BLaER1 treated with 17β-estradiol and CSF1 and Interleukin-3, amounts not matched to agents 10 nM and 100 nM (cell line): ENCODE results near the gene PRKCB.
A peak's percentile ranks its signal among the peaks of the same experiment; 100 is the strongest.

ENCODE experiments used
- H3K27ac ChIP-seq, 11 experiments: shearing (Covaris generic); formaldehyde crosslinking; 2 replicates each; pipeline ENCODE4 v1.8.1; 2022
- H3K27me3 ChIP-seq, 11 experiments: shearing (Covaris generic); formaldehyde crosslinking; 2 replicates each; pipeline ENCODE4 v1.8.1; 2022
- H3K36me3 ChIP-seq, 11 experiments: shearing (Covaris generic); formaldehyde crosslinking; 2 replicates each; pipeline ENCODE4 v1.8.1; 2022
- H3K4me1 ChIP-seq, 10 experiments: shearing (Covaris generic); formaldehyde crosslinking; 2 replicates each; pipeline ENCODE4 v1.8.1; 2022
- H3K4me2 ChIP-seq, 11 experiments: shearing (Covaris generic); formaldehyde crosslinking; 2 replicates each; pipeline ENCODE4 v1.8.1; 2022
- H3K4me3 ChIP-seq, 10 experiments: shearing (Covaris generic); formaldehyde crosslinking; 2 replicates each; pipeline ENCODE4 v1.8.1; 2022
- H3K9ac ChIP-seq, 11 experiments: shearing (Covaris generic); formaldehyde crosslinking; 2 replicates each; pipeline ENCODE4 v1.8.1; 2022
- H3K9me3 ChIP-seq, 11 experiments: shearing (Covaris generic); formaldehyde crosslinking; replicated peaks in 1 of 11; 2 replicates each; pipeline ENCODE4 v1.8.1; 2022
- H4K20me1 ChIP-seq, 11 experiments: shearing (Covaris generic); formaldehyde crosslinking; 2 replicates each; pipeline ENCODE4 v1.8.1; 2022
- Cebpa-rat ChIP-seq, 11 experiments: shearing (Covaris generic); IDR thresholded peaks; 2 replicates each; pipeline ENCODE4 v1.8.1; 2022

The PRKCB gene

DNA sequence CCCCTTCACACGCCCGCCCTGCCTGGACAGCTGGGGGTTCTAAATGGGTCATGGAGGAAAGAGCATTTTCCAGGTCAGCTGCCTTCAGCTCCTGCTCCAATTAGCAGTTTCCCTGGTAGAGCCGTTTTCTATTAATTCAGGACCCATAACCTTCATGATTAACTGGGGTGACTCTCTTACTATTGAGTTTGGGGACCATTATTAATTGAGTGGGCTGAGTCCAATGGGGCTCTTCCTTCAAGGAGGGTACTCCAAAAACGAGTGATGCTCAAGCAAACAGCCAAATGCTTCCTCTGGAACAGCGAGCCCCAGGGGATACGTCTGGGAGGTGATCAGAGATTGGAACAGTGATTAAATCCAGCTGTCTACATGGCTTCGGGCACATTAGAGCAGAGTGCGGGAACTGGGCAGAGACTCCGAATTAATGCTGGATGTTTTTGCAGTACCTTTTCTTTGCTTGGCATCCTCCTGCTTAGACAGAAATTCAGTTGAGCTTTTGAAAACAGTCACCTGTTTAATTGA is 352.3 kb downstream of the PRKCB start:
- Histone ChIP-seq H4K20me1 (peaks cover 0 to 7% (median 0%) of the 10 kb centered on the region in 11 experiments; a peak in 2 of 22 replicates), H3K9me3 (no peaks in the 10 kb centered on the region), H3K9ac (no peak overlapping the region), H3K27me3 (no peaks in the 10 kb centered on the region), H3K4me2 (no peak overlapping the region), H3K36me3 (peaks cover 0 to 97% (median 12%) of the 10 kb centered on the region in 11 experiments; a peak in 13 of 22 replicates), H3K4me1 (no peaks in the 10 kb centered on the region), H3K4me3 (no peak overlapping the region), H3K27ac (no peak overlapping the region)
- TF ChIP-seq Cebpa-rat (IDR thresholded peaks at IDR 0.05) = no peak

DNA sequence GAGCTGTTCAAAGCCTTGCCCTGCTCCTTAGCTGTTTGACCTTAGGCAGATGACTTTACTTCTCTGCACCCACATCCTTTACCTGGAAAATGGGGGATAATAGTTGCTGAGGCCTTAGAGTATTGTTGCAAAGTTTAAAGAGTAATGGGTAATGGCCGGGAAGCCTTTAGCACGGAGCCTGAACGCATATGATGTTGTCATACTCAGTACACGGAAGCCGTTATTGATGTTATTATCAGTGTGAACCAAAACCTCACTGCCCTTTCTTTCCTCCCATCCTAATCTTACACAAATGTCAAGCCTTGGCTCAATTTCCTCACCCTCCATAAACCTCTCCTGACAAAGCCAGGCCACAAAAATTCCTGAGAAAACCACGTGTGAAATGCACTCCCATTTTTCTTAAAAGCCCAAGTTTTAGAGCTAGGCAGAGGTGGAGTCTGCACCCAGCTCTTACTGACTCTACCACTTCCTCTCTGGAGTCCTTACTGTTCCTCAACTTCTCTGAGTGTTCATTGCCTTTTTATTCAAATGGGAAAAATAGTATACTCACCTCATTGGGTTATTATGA is 353.1 kb downstream of the PRKCB start:
- Histone ChIP-seq H3K9me3 (no peaks in the 10 kb centered on the region), H3K36me3 (peaks cover 0 to 96% (median 12%) of the 10 kb centered on the region in 11 experiments; a peak in 13 of 22 replicates), H3K4me1 (no peaks in the 10 kb centered on the region), H3K27me3 (no peaks in the 10 kb centered on the region), H3K4me3 (no peak overlapping the region), H3K9ac (no peak overlapping the region), H4K20me1 (peaks cover 0 to 7% (median 0%) of the 10 kb centered on the region in 11 experiments; a peak in 2 of 22 replicates), H3K27ac (no peak overlapping the region), H3K4me2 (no peak overlapping the region)
- TF ChIP-seq Cebpa-rat (IDR thresholded peaks at IDR 0.05) = no peak

DNA sequence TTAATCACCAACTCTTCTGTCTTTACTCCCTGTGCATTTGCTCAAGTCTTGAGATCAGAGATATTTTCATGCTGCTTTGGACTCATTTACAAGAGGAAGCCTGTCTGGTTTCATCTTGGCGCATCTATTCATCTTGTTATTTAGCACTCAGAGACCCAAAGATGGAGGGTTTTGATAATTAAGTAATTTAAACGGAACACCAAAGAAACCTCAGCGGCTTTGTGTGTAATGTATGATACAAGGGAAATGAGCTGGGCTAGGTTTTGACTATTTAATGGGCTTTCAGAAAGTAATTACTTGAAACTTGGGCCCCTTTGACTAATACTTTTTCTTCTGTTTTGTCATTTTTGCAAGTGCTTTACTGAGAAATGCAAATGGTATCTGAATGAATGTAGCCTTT is 354.2 kb downstream of the PRKCB start:
- Histone ChIP-seq H3K9me3 (no peaks in the 10 kb centered on the region), H3K4me1 (no peaks in the 10 kb centered on the region), H3K4me2 (no peak overlapping the region), H3K36me3 (peaks cover 0 to 98% (median 12%) of the 10 kb centered on the region in 11 experiments; a peak in 13 of 22 replicates), H3K27ac (no peak overlapping the region), H3K4me3 (no peak overlapping the region), H3K27me3 (no peaks in the 10 kb centered on the region), H3K9ac (no peak overlapping the region), H4K20me1 (peaks cover 0 to 7% (median 0%) of the 10 kb centered on the region in 11 experiments; a peak in 2 of 22 replicates)
- no peak for TF ChIP-seq Cebpa-rat (IDR thresholded peaks at IDR 0.05)

DNA sequence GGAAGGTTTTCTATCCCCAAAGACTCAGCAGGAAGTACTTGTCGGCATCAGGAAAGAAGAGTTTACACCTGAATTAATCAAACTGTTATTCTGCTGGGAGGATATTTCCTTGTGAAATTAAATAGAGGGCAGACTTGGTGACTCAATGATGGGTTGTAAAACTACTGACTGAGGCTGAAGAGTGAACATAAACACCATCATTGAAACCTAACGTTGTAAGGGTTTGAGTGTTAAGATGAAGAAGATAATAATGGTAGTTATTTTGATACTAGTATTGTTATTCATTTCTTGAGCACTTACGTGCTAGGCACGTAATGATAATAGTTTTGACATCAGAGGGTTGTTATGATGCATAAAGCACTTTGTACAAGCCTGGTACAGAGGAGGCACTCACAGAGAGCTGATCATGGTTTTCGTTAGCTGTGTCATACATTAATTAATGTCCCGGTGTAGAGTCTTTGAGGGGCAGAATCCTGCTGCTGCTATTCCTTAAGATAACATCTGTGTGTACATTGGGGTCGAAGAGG is 356.2 kb downstream of the PRKCB start:
- no peaks in the 10 kb centered on the region for H3K4me1 ChIP-seq
- H3K4me3 ChIP-seq = no peak overlapping the region
- H3K9me3 ChIP-seq = no peaks in the 10 kb centered on the region
- H3K27me3 ChIP-seq = no peaks in the 10 kb centered on the region
- no peak overlapping the region for H3K9ac ChIP-seq
- H4K20me1 ChIP-seq = peaks cover 0 to 18% (median 0%) of the 10 kb centered on the region in 11 experiments; a peak in 5 of 22 replicates
- no peak overlapping the region for H3K27ac ChIP-seq
- TF ChIP-seq Cebpa-rat (IDR thresholded peaks at IDR 0.05) = no peak
- peaks cover 0 to 98% (median 12%) of the 10 kb centered on the region in 11 experiments; a peak in 13 of 22 replicates for H3K36me3 ChIP-seq
- no peak overlapping the region for H3K4me2 ChIP-seq

DNA sequence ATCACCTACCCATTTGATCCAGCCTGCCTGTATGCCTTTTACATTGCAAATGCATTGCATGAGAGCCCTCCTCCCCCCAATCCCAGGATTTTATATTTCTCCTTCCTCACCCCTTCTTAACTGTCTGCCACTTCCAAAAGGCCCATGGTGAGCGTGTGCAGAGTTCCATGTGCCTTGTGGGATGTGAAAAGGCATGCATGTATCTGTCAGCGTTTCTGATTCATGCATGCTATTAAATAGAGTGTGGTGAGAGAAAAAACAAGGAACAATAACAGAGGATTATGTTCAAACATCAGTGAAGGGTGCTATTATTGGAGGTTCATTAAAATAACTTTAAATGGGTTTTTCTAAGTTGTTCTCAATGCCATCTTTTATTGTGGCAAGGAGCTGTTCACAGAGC is 359.4 kb downstream of the PRKCB start:
- TF ChIP-seq Cebpa-rat (IDR thresholded peaks at IDR 0.05) = no peak
- no peak overlapping the region for H3K4me3 ChIP-seq
- H3K36me3 ChIP-seq = peaks cover 0 to 99% (median 12%) of the 10 kb centered on the region in 11 experiments; a peak in 13 of 22 replicates
- no peaks in the 10 kb centered on the region for H3K27me3 ChIP-seq
- H3K4me1 ChIP-seq = no peaks in the 10 kb centered on the region
- no peaks in the 10 kb centered on the region for H3K9me3 ChIP-seq
- no peak overlapping the region for H3K9ac ChIP-seq
- no peak overlapping the region for H3K4me2 ChIP-seq
- peaks cover 0 to 31% (median 0%) of the 10 kb centered on the region in 11 experiments; a peak in 6 of 22 replicates for H4K20me1 ChIP-seq
- H3K27ac ChIP-seq = no peak overlapping the region

DNA sequence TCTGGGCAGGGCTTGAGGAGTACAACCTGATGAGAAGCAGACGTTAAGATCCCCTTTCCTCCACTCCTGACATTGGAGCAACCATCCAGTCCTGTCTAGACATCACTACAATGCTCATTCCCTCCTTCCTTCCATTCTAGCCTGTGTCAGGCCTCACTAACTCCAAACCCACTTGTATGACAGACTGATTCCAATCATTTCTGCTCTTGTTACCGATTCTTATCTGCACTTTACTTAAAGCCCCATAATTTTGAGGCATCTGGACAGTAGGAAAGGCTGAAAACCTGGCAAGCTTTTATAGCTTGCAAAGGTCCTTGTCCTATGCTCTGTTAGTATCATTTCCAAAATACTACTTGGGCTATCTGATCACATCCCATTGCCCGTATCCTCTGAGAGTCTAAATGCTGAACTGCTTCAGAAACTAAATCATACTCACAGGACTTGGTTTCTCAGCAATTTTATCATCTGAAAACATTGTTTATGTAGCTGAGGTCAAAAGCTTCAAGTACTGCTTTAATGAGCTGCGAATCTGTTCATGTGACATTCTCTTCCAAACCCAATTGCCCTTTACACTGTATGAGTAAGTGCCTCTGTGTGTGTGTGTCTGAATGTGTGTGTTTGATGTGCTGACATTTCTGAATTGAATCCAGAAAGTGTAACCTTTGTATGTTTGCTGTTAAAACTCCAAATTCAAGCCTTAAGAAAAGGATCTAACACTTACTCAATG is 363.2 kb downstream of the PRKCB start:
- no peak overlapping the region for H3K4me3 ChIP-seq
- no peak overlapping the region for H3K9ac ChIP-seq
- peaks cover 0 to 49% (median 0%) of the 10 kb centered on the region in 11 experiments; a peak in 6 of 22 replicates for H4K20me1 ChIP-seq
- no peaks in the 10 kb centered on the region for H3K9me3 ChIP-seq
- H3K4me2 ChIP-seq = no peak overlapping the region
- peaks cover 6 to 12% (median 7%) of the 10 kb centered on the region in 10 experiments; a peak in 13 of 20 replicates for H3K4me1 ChIP-seq
- peaks cover 0 to 98% (median 4%) of the 10 kb centered on the region in 11 experiments; a peak in 10 of 22 replicates for H3K36me3 ChIP-seq
- H3K27me3 ChIP-seq = no peaks in the 10 kb centered on the region
- no peak for TF ChIP-seq Cebpa-rat (IDR thresholded peaks at IDR 0.05)
- no peak overlapping the region for H3K27ac ChIP-seq

DNA sequence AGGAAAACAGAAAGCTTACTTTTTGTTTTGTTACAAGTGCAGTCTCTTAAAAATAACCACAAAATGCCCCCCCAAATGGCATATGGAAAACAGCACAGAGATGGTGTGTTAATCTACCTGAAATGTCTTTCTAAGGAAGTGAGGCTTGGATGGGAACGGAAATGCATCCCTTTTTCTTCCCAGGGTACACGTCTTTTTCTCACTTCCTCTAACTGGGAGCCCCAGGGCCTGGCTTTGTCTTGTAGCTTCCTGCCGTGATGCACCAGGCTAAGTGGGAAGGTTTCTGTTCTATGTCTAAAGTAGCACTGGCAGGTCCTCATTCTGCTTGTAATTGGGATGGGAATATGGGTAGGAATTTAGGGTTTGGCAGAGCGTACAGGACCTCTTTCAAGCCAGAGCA is 367.9 kb downstream of the PRKCB start:
- no peak overlapping the region for H3K27ac ChIP-seq
- TF ChIP-seq Cebpa-rat (IDR thresholded peaks at IDR 0.05) = no peak
- peaks cover 0 to 31% (median 0%) of the 10 kb centered on the region in 11 experiments; a peak in 4 of 22 replicates for H4K20me1 ChIP-seq
- peak overlapping the region in 9 of 11 experiments; percentile 2 to 35 (median 11); a peak in 11 of 22 replicates for H3K4me2 ChIP-seq
- H3K4me1 ChIP-seq = peaks cover 8 to 25% (median 17%) of the 10 kb centered on the region in 10 experiments; a peak in 16 of 20 replicates
- no peak overlapping the region for H3K9ac ChIP-seq
- H3K9me3 ChIP-seq = no peaks in the 10 kb centered on the region
- no peak overlapping the region for H3K4me3 ChIP-seq
- H3K36me3 ChIP-seq = peaks cover 0 to 97% (median 4%) of the 10 kb centered on the region in 11 experiments; a peak in 11 of 22 replicates
- H3K27me3 ChIP-seq = no peaks in the 10 kb centered on the region

DNA sequence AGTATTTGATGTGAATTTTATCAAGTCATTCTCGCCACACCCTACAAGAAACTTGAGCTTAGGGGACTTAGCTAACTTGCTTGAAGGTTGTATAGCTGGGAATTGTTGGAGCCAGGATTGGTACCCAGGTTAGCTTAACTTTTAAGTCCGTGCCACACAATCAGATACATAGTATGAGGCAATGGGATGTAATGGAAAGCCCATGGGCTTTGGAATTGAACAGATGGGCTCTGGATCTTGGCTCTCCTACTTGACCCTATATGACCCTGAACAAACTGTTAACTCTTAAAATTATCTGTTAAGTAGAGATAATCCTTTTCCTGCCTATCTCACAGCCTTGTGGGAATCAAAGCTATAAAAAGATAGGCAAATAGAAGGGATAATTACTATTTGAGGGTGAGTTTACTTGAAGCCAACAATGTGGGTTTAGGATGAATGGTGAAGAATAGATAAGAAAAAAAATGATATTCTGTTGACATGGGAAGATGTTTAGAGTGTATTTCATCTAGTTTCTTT is 368.4 kb downstream of the PRKCB start:
- Histone ChIP-seq H3K36me3 (peaks cover 0 to 97% (median 4%) of the 10 kb centered on the region in 11 experiments; a peak in 11 of 22 replicates), H3K9ac (no peak overlapping the region), H3K27ac (no peak overlapping the region), H4K20me1 (peaks cover 0 to 29% (median 0%) of the 10 kb centered on the region in 11 experiments; a peak in 4 of 22 replicates), H3K4me1 (peaks cover 8 to 25% (median 17%) of the 10 kb centered on the region in 10 experiments; a peak in 16 of 20 replicates), H3K9me3 (no peaks in the 10 kb centered on the region), H3K4me3 (no peak overlapping the region), H3K27me3 (no peaks in the 10 kb centered on the region), H3K4me2 (peak overlapping the region in 8 of 11 experiments; percentile 2 to 35 (median 18); a peak in 9 of 22 replicates)
- TF ChIP-seq Cebpa-rat (IDR thresholded peaks at IDR 0.05) = no peak
